Hematopoietic multipotent progenitor cell (in vitro differentiated cells): ENCODE results near the gene CPT1B. TPM values are rescaled to one million over a fixed set of nuclear protein-coding genes. Genes with fewer than 3 reads are reported as not detected.
"Not testable (repeated sequence)": the region's sequence is repeated elsewhere in the genome, so short reads cannot be mapped to it uniquely, and the experiment has no call there.

Experiments used
- DNase-seq, 3 donors: peaks; one replicate each; pipeline ENCODE4 v3.0.0-alpha.2; 2011 to 2015; ENCODE audit warnings: low read depth in 2 of 3, low spot score in 2 of 3
- total RNA-seq: library from RNA; depleted of rRNA; stranded (reverse); fragments of >200 nt; gene quantifications from one replicate; pipeline ENCODE4 v1.2.3, GENCODE V29; 2012

Gene CPT1B
- total RNA-seq, 1 donor = 13.2 TPM

DNA sequence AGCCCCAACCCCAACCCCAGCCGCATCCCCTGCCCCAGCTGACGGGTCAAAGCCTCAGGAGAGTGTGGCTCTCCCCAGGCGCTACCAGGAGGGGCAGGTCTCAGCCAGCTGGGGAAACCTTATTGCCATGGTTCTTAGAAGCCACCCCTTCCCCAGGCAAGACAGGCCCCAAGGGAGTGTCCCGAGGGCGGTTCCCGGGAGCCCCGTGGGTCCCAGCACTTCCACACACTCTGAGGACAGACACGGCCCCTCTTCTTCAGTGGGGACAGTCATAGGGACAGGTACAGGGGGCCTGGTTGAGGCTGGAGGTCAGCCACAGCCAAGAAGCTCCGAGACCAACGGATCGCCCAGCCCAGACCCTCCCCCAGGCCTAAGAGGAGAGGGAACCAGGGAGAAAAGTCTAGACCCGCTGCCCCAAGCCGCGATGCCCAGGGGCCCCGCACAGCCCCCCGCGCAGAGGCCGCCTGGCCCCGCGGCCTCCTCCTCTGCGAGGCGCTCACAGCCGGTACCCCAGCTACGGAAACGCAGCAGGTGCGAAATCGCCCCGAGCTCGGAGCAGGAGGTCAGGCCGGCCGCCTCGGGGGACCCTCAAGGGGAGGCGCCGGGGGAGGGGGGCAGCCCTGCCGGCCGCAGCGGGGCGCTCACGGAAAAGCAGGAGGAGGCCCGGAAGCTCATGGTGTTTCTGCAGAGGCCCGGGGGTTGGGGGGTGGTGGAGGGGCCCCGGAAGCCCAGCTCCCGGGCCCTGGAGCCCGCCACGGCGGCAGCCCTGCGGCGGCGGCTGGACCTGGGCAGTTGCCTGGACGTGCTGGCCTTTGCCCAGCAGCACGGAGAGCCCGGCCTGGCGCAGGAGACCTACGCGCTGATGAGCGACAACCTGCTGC lies 29.9 kb downstream of the CPT1B start:
- peak in 1 of 3 donors; percentile 50 for DNase-seq

GRCh38 chr22:50547263-50547985 lies 30.8 kb downstream of the CPT1B start:
- no peak for DNase-seq

DNA sequence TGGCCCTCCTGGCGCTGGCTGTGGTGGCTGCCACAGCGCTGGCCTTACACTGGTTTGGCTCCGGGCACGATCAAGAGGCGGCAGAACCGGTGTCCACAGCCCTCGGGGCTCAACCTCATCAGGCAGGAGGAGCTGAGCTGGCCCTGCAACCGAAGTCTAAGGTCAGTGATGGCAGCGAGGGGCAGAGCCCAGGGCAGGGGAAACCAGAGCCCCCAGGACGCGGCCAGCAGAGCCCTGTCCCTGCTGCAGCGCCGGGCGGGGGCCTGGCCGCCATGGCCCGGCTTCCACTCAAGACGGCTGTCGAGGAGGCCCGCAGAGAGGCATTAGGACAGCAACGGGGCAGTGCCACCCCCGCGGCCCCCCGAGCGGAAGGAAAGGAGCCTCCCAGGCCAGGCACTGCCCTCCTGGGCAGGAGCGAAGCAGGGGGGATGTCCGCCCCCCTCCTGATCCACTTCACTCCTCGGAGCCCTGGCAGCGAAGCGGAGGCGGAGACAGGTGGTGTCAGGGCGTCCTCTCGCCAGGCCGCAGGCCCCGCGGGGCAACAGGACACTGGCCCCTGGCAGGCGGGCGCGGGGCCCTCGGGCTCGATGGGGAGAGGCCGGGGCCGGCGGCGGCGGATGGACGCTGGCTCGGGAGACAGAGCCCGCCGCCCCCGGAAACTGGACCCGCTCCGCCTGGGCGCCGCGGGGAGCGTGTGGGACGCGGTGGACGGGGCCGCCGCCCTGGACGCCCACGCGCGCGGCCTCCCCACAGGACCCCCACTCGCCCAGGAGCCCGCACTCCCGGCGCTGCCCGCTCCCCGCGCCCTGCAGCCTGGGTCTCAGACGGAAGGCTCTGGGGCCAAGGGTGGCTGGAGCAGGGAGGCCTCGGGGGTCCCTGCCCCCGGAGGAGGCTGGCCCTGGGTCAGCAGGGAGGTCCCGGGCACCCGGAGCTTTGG lies 31.6 kb downstream of the CPT1B start:
- DNase-seq = no peak

DNA sequence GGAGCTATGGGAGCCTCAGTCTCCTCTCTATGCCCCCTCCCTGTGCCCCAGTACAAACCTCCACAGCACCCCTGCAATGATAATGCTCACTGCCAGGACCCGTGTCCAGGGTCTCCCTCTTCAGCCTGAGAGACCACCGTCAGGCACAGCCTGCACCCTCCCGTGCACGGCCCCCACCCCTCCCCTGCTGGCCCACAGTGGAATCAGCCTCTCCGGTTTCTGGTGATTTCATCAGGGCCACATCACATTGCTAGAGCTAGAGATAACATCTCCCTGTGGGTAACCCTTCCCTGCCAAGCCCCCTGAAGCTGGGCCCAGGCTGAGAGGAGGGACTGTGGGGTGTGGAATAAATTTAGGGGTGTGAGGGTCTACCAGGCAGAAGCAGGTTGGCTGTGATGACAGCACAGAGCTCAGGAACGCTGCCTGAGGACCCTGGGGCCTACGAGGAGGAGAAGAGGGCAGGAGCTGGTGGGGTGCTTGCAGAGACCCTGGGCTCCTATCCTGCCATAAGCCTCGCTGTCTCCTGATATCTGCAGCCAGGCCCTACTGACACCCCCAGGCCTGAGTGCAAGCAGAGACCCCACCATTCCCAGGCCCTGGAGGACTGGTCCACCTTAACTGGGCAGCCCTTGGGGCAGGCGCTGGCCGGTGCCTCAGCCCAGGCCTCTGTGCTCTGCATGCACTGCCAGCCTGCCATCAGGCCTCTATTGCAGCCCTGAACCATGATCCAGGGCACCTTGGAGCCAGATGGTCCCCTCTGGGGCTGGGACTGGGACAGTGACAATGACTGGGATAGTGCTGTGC lies 32.5 kb downstream of the CPT1B start, which contains the start of gene KLHDC7B:
TSS of gene KLHDC7B (plus strand) at position 378 of the 804 bp plus-strand sequence. CDS start at position 723, 345 bp downstream.
- DNase-seq = peak in 2 of 3 donors; percentile 62 to 69

GRCh38 chr22:50544746-50545253 lies 33.4 kb downstream of the CPT1B start:
- DNase-seq = no peak

DNA sequence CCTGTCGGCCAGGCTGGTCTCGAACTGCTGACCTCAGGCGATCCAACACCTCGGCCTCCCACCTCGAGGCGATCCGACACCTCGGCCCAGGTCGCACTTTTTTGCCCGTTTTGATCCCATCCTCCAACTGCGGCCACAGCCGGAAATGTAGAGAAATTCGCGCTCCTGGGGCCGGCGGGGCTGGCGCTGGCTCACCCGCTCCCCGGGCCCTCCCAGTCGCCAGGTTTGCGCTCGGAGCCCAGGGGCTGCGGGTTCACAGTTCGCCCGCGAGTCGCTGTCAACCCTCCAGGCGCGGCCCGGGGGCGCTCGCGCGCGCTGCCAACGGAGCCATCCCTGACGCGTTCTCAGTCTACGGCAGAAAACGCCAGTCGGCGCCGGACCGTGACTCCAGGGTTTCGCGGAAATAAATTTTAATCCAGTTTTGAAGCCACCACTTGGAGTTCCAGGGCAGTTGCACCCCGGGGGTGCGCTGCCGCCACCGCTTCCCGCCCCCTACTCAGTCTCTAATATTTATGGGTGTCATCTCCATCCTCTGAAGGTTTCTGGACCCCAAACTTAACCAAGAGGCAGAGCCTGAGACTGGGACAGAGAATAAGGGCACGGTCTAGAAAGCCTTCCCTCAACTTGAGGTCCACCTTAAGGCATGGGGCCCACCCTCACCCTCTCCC lies 34.0 kb downstream of the CPT1B start:
- peak; percentile 69 to 86 (median 78) for DNase-seq

DNA sequence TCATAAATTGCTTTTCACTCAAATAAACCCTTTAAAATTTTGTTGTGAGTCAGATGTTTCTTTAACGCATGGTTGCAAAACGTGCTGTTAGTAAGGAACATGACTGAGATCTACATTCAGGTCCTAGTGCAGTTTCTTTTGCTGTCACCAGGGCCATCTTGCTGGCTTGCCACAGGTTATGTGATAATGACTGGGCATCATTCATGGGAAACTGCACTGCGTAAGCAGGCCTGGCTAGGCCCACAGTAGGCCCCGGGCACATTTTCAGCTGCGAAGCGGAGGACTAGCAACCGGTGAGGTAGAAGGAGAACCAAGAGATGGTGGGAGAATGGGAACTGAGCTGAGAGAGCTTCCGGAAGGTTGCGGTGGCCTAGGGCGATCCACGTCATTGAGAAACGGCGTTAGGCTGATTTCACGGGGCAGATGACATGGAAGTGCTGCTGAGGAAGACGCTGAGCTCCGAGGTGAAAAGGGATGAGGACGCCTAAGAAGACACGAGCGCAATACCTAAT lies 35.8 kb downstream of the CPT1B start:
- DNase-seq = no peak

- not testable (repeated sequence) for DNase-seq
These were observed 36.6 kb downstream of the CPT1B start for GRCh38 chr22:50541667-50542026.

GRCh38 chr22:50540381-50540780 lies 37.8 kb downstream of the CPT1B start:
- DNase-seq = no peak

DNA sequence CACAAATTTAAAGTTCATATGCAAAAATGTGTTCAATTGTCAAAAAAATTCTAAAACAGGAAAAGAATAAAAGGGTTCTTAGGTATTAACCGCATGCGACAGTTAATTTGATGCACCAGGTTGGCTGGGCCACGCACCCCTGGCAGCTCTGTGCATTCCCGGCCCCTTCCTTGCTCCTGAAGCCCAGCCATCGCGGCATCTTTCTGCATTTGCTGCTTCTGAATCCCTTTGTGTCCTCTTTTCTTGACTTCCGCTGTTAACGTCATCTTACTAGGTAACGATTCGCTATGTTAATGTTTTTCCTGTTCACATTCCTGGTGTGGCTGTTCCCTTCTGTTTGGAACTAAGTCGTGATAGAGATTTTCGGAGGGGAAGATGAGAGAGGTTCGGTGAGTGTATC lies 40.5 kb downstream of the CPT1B start:
- no peak for DNase-seq

DNA sequence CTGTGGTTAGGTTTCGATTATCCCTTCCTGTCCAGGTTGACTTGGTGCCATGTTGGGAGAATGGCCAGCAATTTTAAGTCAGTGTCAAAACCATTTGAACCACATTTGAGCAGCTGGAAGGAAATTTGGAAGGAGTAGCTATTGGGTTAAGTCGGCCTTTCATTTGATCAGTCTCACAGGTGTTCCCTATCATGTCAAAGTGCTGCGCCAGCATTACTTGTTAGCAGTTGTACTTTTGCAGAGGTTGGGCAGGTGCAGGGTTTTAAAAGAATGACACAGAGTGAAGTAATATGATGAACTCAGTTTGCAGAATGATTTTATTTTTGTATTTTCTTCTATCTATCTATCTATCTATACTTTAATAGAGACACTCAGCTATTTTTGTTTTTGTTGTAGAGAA lies 42.0 kb downstream of the CPT1B start:
- no peak for DNase-seq

- no peak for DNase-seq
These were observed 43.1 kb downstream of the CPT1B start for GRCh38 chr22:50535113-50535512.

GRCh38 chr22:50533856-50534711 lies 44.1 kb downstream of the CPT1B start:
- not testable (repeated sequence) for DNase-seq

- no peak for DNase-seq
These were observed 45.1 kb downstream of the CPT1B start for GRCh38 chr22:50532824-50533796.

GRCh38 chr22:50531962-50532674 lies 46.1 kb downstream of the CPT1B start:
- no peak for DNase-seq

- DNase-seq = peak in 2 of 3 donors; percentile 52 to 57
These were observed 46.7 kb downstream of the CPT1B start for GRCh38 chr22:50531546-50531961.
